GM12874 (cell line): Measurements from ENCODE around the gene KRT13.

Experiments
- CTCF ChIP-seq: IDR thresholded peaks from 2 replicates; pipeline ENCODE4 v1.5.1; 2011; ENCODE audit warnings: low read depth, mild to moderate bottlenecking, control low read depth, low read length, moderate library complexity; ENCODE audit not compliant: insufficient read depth

KRT13 gene

GRCh38 chr17:41540921-41541625, 35.7 kb upstream of the KRT13 start:
- TF ChIP-seq CTCF, result no peak

GRCh38 chr17:41539979-41540701, 34.7 kb upstream of the KRT13 start:
- TF ChIP-seq CTCF, result no peak

GRCh38 chr17:41539071-41539492, 33.7 kb upstream of the KRT13 start:
- no peak for TF ChIP-seq CTCF

GRCh38 chr17:41538565-41538991, 33.2 kb upstream of the KRT13 start:
- TF ChIP-seq CTCF, result no peak

- TF ChIP-seq CTCF, result no peak
Observed at GRCh38 chr17:41537990-41538389, 32.6 kb upstream of the KRT13 start.

- TF ChIP-seq CTCF, result no peak
Observed at GRCh38 chr17:41537614-41537954, 32.2 kb upstream of the KRT13 start.

- no peak for TF ChIP-seq CTCF
Observed at GRCh38 chr17:41536741-41537613, 31.6 kb upstream of the KRT13 start.
